CD4-positive, alpha-beta T cell treated with Interleukin-12 subunit alpha and Interleukin-12 subunit beta, for 1 hour (primary cell): ENCODE measurements around the gene CARD11.

ENCODE experiments used
- DNase-seq: peaks from one replicate; pipeline ENCODE4 v3.0.0-alpha.2; 2020

The CARD11 gene

GRCh38 chr7:2937701-2938513 is 105.8 kb downstream of the CARD11 start:
- no peak for DNase-seq

- no peak for DNase-seq
Observed at GRCh38 chr7:2936891-2937580, 106.6 kb downstream of the CARD11 start.

- no peak for DNase-seq
Observed at GRCh38 chr7:2936301-2936700, 107.4 kb downstream of the CARD11 start.

GRCh38 chr7:2934984-2935740 is 108.5 kb downstream of the CARD11 start:
- no peak for DNase-seq

- no peak for DNase-seq
Observed at GRCh38 chr7:2934211-2934731, 109.4 kb downstream of the CARD11 start.

- no peak for DNase-seq
Observed at GRCh38 chr7:2932402-2933251, 111.0 kb downstream of the CARD11 start.

GRCh38 chr7:2931034-2931415 is 112.6 kb downstream of the CARD11 start:
- DNase-seq = no peak

- no peak for DNase-seq
Observed at GRCh38 chr7:2930310-2931033, 113.2 kb downstream of the CARD11 start.

- DNase-seq = no peak
Observed at GRCh38 chr7:2929321-2930201, 114.1 kb downstream of the CARD11 start.

GRCh38 chr7:2928613-2929311 is 114.9 kb downstream of the CARD11 start:
- DNase-seq = no peak

GRCh38 chr7:2928256-2928612 is 115.4 kb downstream of the CARD11 start:
- DNase-seq = no peak

GRCh38 chr7:2927592-2927991 is 116.1 kb downstream of the CARD11 start:
- no peak for DNase-seq

- no peak for DNase-seq
Observed at GRCh38 chr7:2926896-2927405, 116.7 kb downstream of the CARD11 start.

- no peak for DNase-seq
Observed at GRCh38 chr7:2926120-2926895, 117.4 kb downstream of the CARD11 start.

- no peak for DNase-seq
Observed at GRCh38 chr7:2924866-2925840, 118.5 kb downstream of the CARD11 start.

- DNase-seq = no peak
Observed at GRCh38 chr7:2923886-2924574, 119.6 kb downstream of the CARD11 start.

- DNase-seq = no peak
Observed at GRCh38 chr7:2923291-2923781, 120.3 kb downstream of the CARD11 start.
